H1 (cell line): ENCODE data around the gene ANXA3. TPM values are rescaled to one million over a fixed set of nuclear protein-coding genes. Genes with fewer than 3 reads are reported as not detected.

Source experiments
- HDAC6 ChIP-seq: IDR thresholded peaks from one replicate; pipeline ENCODE4 v1.7.1; 2012; ENCODE audit warnings: low read depth, mild to moderate bottlenecking, inconsistent platforms, low read length, moderate library complexity
- SUZ12 ChIP-seq: fragments of 200-600 bp; sonication (generic); IDR thresholded peaks from 2 replicates; pipeline ENCODE4 v1.6.1; 2012; ENCODE audit warnings: mild to moderate bottlenecking, inconsistent platforms, low read length, moderate library complexity, mixed read lengths
- polyA plus RNA-seq, 7 experiments: library from polyadenylated mRNA; depleted of rRNA in 3 of 7; stranded (reverse) in 5 of 7; unstranded in 2 of 7; fragments of >200 nt in 5 of 7; fragments of 200-250 nt in 2 of 7; gene quantifications; 1 replicate in 5 of 7; 2 replicates in 1 of 7; 4 replicates in 1 of 7; pipeline versions ENCODE4 v1.2.1 to v1.2.3, GENCODE V29; 2011 to 2013; ENCODE audit warnings: missing spikeins in 2 of 7, mixed read lengths in 2 of 7
- total RNA-seq: library from RNA; stranded (reverse); fragmentation: NEBNext Ultra II Directional; extraction: Animal tissue kit (Norgen Biotek cat#: 25700); gene quantifications from 2 replicates; pipeline ENCODE4 v1.2.1, GENCODE V29; 2021

ANXA3 gene
- total and polyA plus RNA-seq, 2 of the 8 experiments (the other 6 are each of a cell fraction or from before 2014, with no cell fraction given) = 10.3 to 27.3 TPM

- TF ChIP-seq SUZ12 (no peak), HDAC6 (no peak)
Observed at GRCh38 chr4:78509043-78509442, 42.5 kb upstream of the ANXA3 start (continued).
